Pancreas (tissue), 10 donors: ENCODE results near the gene EPB42. TPM values are rescaled to one million over a fixed set of nuclear protein-coding genes. Genes with fewer than 3 reads are reported as not detected.

Experiments used
- ATAC-seq, 4 donors: fragments of 200-7000 bp; cut with Tn5 transposase; one replicate each; pipeline versions ENCODE4 v1.8.0 to v1.9.1; 2020; ENCODE audit warnings: mild to moderate bottlenecking in 4 of 4, moderate library complexity in 4 of 4
- DNase-seq, 6 donors: peaks; one replicate each; pipeline ENCODE4 v3.0.0-alpha.2; 2020
- FAIRE-seq: peaks from 2 replicates; lab custom pipeline; 2012; peaks lifted over from hg19 to GRCh38; lab: Jason Lieb, UNC
- H3K27ac ChIP-seq, 4 donors: fragments of 200-600 bp; sonication (generic); 1 replicate in 3 of 4; 2 replicates in 1 of 4; pipeline versions ENCODE4 v1.5.0 to v1.8.0; 2020
- H3K27me3 ChIP-seq, 4 donors: fragments of 200-600 bp; one replicate each; pipeline ENCODE4 v1.8.0; 2021
- H3K36me3 ChIP-seq, 3 donors: fragments of 200-600 bp; sonication (generic) in 1 of 3; one replicate each; pipeline versions ENCODE4 v1.5.0 to v1.8.0; 2020 to 2021
- H3K4me1 ChIP-seq, 3 donors: fragments of 200-600 bp; one replicate each; pipeline ENCODE4 v1.8.0; 2021
- H3K4me3 ChIP-seq, 4 donors: fragments of 200-600 bp; sonication (generic) in 2 of 4; one replicate each; pipeline versions ENCODE4 v1.5.0 to v1.8.0; 2020 to 2021
- H3K9me3 ChIP-seq, 4 donors: fragments of 200-600 bp; one replicate each; pipeline ENCODE4 v1.8.0; 2021
- CTCF ChIP-seq, 4 donors: fragments of 200-600 bp; sonication (generic) in 3 of 4; IDR thresholded peaks; one replicate each; pipeline versions ENCODE4 v1.5.0 to v1.8.0; 2021; ENCODE audit warnings: antibody characterized with exemption in 4 of 4
- WGBS, 2 donors: extraction: QIAGEN DNeasy Blood & Tissue Kit; methylation state at CpG; one replicate each; pipeline ENCODE4 v1.1.7; 2013; 5-methylcytosine and 5-hydroxymethylcytosine counted together
- intact Hi-C, 3 donors: fragments of 100-400 bp; cut with DNase I; formaldehyde crosslinking; loops; one replicate each; pipeline versions ENCODE4 v1.11.1 to v1.14.2; 2022
- polyA plus RNA-seq, 2 donors: library from polyadenylated mRNA; stranded (reverse); fragments of 200-250 nt; gene quantifications; one replicate each; pipeline ENCODE4 v1.2.3, GENCODE V29; 2013
- total RNA-seq, 6 donors: library from RNA; stranded (reverse); fragmentation: NEBNext Ultra II Directional in 4 of 6; extraction: Animal tissue kit (Norgen Biotek cat#: 25700) in 4 of 6; gene quantifications; one replicate each; pipeline versions ENCODE4 v1.2.1 to v1.2.4, GENCODE V29; 2021 to 2023
- donor health status: healthy with polysubstance abuse.
- donor health status: DM: no; HTN: no; CAD: no; lungs with moderate emphysema.
- donor health status: DM: no; HTN: no; CAD: no.
- donor health status: control.
- donor health status: control.
- donor health status: Bipolar disorder and iron deficiency.
- donor health status: DM: yes; HTN: yes; CAD: no.
- donor health status: DM: no; HTN: no; CAD: no.
- donor health status: DM: no; HTN: no; CAD: no.
- donor health status: DM: yes; HTN: yes; CAD: no.

EPB42 gene
- total and polyA plus RNA-seq, 8 donors, result not detected

DNA sequence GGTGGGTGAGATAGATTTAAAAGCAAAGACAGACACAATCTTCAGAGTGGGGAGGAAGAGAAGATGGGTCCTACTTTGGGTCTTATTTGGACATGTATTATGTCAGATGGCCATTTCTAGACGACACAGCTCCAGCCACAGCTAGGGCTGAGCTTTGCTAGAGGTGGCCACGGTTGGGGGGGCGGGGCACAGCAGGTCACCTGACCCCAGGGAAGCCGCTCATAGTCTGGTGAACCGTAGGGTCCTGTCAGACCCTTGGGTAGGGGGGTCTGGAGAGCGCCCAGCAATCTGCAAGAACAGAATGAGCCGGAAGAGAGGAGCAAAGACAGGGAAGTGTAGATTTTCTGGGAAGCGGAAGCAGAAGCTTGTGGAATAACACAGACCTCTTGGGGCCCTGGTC lies 6.6 kb downstream of the EPB42 start:
- DNase-seq, result no peak
- Histone ChIP-seq H3K9me3 (no peaks in the 10 kb centered on the region), H3K27me3 (no peaks in the 10 kb centered on the region), H3K27ac (no peak overlapping the region), H3K4me3 (no peak overlapping the region), H3K36me3 (no peaks in the 10 kb centered on the region), H3K4me1 (no peaks in the 10 kb centered on the region)
- 67 to 69% methylated on average over 8 of the region's 8 CpGs for WGBS, 2 donors
- ATAC-seq, result no peak
- TF ChIP-seq CTCF (IDR thresholded peaks at IDR 0.05), result no peak
- FAIRE-seq, result no peak
- intact Hi-C loops, result no loop called here

GRCh38 chr15:43213466-43213865 lies 7.4 kb downstream of the EPB42 start:
- H3K36me3 ChIP-seq, result no peaks in the 10 kb centered on the region
- TF ChIP-seq CTCF (IDR thresholded peaks at IDR 0.05), result no peak
- H3K9me3 ChIP-seq, result no peaks in the 10 kb centered on the region
- 66 to 69% methylated on average over 5 of the region's 5 CpGs for WGBS, 2 donors
- H3K27ac ChIP-seq, result no peak overlapping the region
- intact Hi-C loops, result no loop called here
- no peaks in the 10 kb centered on the region for H3K27me3 ChIP-seq
- H3K4me1 ChIP-seq, result no peaks in the 10 kb centered on the region
- FAIRE-seq (no peak), DNase-seq (no peak), ATAC-seq (no peak)
- no peak overlapping the region for H3K4me3 ChIP-seq

DNA sequence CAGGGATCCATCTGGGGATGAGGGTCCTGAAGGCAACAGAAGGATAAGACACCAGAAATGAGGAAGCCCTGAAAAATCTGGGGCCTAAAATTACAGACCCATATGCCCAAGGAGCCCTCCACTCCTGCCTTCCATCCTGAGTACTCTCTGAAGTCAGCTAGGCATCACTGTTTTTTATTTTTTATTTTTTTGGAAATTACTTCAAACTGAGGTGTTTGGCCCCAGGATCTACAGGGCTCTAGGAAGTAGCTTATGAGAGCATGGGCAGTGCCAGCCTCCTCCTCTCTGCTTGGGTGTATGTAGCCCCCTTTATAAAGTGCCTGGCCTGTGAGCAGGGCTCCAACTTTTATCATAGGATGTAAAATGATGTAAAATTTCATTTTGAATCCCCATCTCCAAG lies 7.9 kb downstream of the EPB42 start:
- no peak for DNase-seq
- no peak for FAIRE-seq
- Histone ChIP-seq H3K27ac (no peak overlapping the region), H3K27me3 (no peaks in the 10 kb centered on the region), H3K4me1 (no peaks in the 10 kb centered on the region), H3K4me3 (no peak overlapping the region), H3K36me3 (no peaks in the 10 kb centered on the region), H3K9me3 (no peaks in the 10 kb centered on the region)
- no peak for ATAC-seq
- intact Hi-C loops, result no loop called here
- TF ChIP-seq CTCF (IDR thresholded peaks at IDR 0.05), result no peak

- 71 to 74% methylated on average over 8 of the region's 8 CpGs for WGBS, 2 donors
- H3K27ac ChIP-seq, result no peak overlapping the region
- intact Hi-C loops, result no loop called here
- H3K27me3 ChIP-seq, result no peaks in the 10 kb centered on the region
- H3K4me3 ChIP-seq, result no peak overlapping the region
- no peak for TF ChIP-seq CTCF (IDR thresholded peaks at IDR 0.05)
- DNase-seq (no peak), FAIRE-seq (no peak), ATAC-seq (no peak)
- H3K36me3 ChIP-seq, result no peaks in the 10 kb centered on the region
- H3K4me1 ChIP-seq, result no peaks in the 10 kb centered on the region
- no peaks in the 10 kb centered on the region for H3K9me3 ChIP-seq
Measured at GRCh38 chr15:43212299-43212698, 8.5 kb downstream of the EPB42 start.

DNA sequence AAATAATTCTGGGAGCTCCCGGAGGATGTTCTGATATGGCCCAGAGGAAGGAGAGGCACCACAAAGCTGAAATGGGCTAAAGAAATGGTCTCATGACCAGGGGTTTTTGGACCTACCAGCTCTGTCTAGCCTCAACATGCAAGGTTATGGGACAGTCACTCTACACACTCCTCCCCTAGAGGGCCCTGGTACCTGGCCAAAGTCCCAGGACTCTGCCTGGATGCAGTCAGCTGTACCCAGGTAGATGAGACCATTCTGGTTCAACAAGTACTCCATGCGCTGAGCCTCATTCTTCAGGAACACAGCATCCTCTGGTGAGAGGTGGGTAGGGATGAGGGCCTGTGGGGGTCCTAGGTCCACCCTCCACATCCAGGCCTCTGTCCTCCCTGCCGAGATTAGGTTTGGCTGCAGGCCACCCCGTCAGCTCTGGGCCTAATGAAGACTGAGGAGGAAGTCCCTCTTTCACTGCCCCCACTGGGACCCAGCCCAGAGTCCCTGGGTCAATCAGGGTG lies 9.5 kb downstream of the EPB42 start:
- Histone ChIP-seq H3K4me3 (no peak overlapping the region), H3K36me3 (no peaks in the 10 kb centered on the region), H3K27me3 (no peaks in the 10 kb centered on the region), H3K9me3 (no peaks in the 10 kb centered on the region), H3K27ac (no peak overlapping the region), H3K4me1 (no peaks in the 10 kb centered on the region)
- WGBS, 2 donors, result 73 to 74% methylated on average over 4 of the region's 4 CpGs
- DNase-seq (no peak), FAIRE-seq (no peak), ATAC-seq (no peak)
- no peak for TF ChIP-seq CTCF (IDR thresholded peaks at IDR 0.05)
- intact Hi-C loops, result no loop called here
